PFSK-1 (cell line): ENCODE data around the gene LDLRAD4.

Experiments
- FOXP2 ChIP-seq: optimal IDR thresholded peaks from 2 replicates; pipeline ENCODE3; 2011; ENCODE audit warnings: borderline replicate concordance, control low read depth, inconsistent platforms; ENCODE audit not compliant: insufficient read depth; ENCODE audit errors: extremely low read length, extremely low read depth
- POLR2AphosphoS5 ChIP-seq: IDR thresholded peaks from 2 replicates; pipeline ENCODE4 v1.6.1; 2012; ENCODE audit warnings: low read depth, mild to moderate bottlenecking, control low read depth, low read length, moderate library complexity
- REST ChIP-seq, 2 experiments: IDR thresholded peaks; 2 replicates each; pipeline versions ENCODE4 v1.6.1 to v1.8.0; 2011 to 2012; ENCODE audit warnings: low read depth in 2 of 2, low read length in 2 of 2, control low read depth in 1 of 2, inconsistent platforms in 1 of 2, mild to moderate bottlenecking in 1 of 2, moderate library complexity in 1 of 2; ENCODE audit not compliant: insufficient read depth in 1 of 2
- SIN3A ChIP-seq: IDR thresholded peaks from 2 replicates; pipeline ENCODE4 v1.6.1; 2012; ENCODE audit warnings: mild to moderate bottlenecking, low read length, moderate library complexity, borderline replicate concordance; ENCODE audit not compliant: insufficient read depth
- TAF1 ChIP-seq: IDR thresholded peaks from 2 replicates; pipeline ENCODE4 v1.6.1; 2012; ENCODE audit warnings: low read length, control low read depth, borderline replicate concordance; ENCODE audit not compliant: insufficient read depth

LDLRAD4 gene

GRCh38 chr18:13587001-13587400 is 368.4 kb downstream of the LDLRAD4 start:
- TF ChIP-seq POLR2AphosphoS5: no peak
- TF ChIP-seq FOXP2: no peak
- no peak for TF ChIP-seq SIN3A
- no peak for TF ChIP-seq REST (IDR thresholded peaks at IDR 0.05; ENCODE audit: insufficient read depth in 1 of 2, low read depth in 2 of 2, low read length in 2 of 2)
- no peak for TF ChIP-seq TAF1

GRCh38 chr18:13587477-13587876 is 368.9 kb downstream of the LDLRAD4 start:
- no peak for TF ChIP-seq POLR2AphosphoS5
- TF ChIP-seq SIN3A: no peak
- no peak for TF ChIP-seq REST (IDR thresholded peaks at IDR 0.05; ENCODE audit: insufficient read depth in 1 of 2, low read depth in 2 of 2, low read length in 2 of 2)
- TF ChIP-seq FOXP2: no peak
- no peak for TF ChIP-seq TAF1

GRCh38 chr18:13587937-13588336 is 369.4 kb downstream of the LDLRAD4 start:
- no peak for TF ChIP-seq REST (IDR thresholded peaks at IDR 0.05; ENCODE audit: insufficient read depth in 1 of 2, low read depth in 2 of 2, low read length in 2 of 2)
- no peak for TF ChIP-seq TAF1
- no peak for TF ChIP-seq SIN3A

DNA sequence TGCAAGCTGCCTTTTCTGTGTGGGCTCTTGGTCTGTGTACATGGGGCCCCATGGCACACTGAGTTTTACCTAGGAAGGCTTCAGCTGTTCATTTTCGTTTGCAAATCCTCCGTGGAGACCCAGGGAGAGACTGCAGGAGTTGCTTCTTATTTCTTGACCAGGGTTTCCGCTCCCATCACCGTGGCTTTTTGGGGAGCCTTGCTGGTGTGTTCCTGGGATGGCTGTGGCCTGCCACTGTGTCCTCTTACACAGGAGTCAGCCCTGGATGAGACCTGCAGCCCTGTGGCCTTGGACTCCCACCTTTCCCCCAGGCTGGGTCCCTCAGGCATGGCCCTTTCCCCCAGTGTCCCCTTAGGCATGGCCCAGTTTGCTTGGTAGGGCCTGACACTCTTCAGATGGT is 370.8 kb downstream of the LDLRAD4 start:
- TF ChIP-seq POLR2AphosphoS5 (no peak), SIN3A (no peak), FOXP2 (no peak), TAF1 (no peak), REST (IDR thresholded peaks at IDR 0.05; ENCODE audit: insufficient read depth in 1 of 2, low read depth in 2 of 2, low read length in 2 of 2) (no peak)

- TF ChIP-seq SIN3A (no peak), POLR2AphosphoS5 (no peak), TAF1 (no peak), FOXP2 (no peak), REST (IDR thresholded peaks at IDR 0.05; ENCODE audit: insufficient read depth in 1 of 2, low read depth in 2 of 2, low read length in 2 of 2) (no peak)
These were observed 371.4 kb downstream of the LDLRAD4 start for GRCh38 chr18:13589943-13590342.
